NCI-H2029 treated with DMSO at 0.1 percent for 48 hours (cell line): Measurements from ENCODE around the gene ADM2.

Experiments
- DNase-seq: peaks from one replicate; lab custom pipeline; 2025; lab: John Stamatoyannopoulos, UW

ADM2 gene

DNA sequence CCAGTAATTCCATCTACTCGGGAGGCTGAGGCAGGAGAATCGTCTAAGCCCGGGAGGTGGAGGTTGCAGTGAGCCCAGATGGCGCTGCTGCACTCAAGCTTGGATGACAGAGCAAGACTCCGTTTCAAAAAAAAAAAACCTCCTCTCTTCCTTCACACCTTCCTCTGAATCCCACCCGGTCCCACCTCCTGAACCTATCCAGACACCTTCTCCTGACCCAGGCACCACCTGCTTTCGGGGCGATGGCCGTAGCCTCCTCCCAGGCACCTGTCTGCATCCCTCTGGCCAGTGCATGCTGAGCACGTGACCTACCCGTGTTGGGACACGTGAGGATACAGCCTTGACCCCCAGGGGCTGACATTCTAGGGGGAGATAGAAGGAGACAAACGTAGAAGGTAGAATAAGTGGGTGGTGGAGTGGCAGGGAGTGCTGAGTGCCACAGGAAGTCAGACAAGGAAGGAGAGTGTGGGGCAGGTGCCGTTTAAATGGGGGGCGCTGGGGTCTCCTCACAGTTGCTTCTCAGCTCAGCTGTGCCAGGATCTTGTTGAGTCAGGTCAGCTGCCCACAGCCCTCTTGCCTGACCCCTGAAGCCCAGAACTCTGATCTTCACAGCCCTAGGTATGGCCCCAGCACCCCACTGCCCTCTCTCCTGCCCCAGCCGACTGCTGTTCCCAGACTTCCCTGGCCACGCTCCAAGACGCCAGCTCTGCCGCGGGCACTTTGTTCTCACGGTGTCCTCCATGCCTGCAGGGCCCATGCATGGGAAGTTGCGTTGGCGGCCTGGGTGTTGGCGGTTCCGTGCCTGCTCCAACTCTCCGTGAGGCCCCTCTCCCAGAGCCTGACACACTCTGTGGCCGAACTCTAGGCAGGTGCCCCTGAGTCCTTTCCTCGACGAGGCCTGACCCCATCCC lies 4.1 kb downstream of the ADM2 start:
- no peak for DNase-seq

DNA sequence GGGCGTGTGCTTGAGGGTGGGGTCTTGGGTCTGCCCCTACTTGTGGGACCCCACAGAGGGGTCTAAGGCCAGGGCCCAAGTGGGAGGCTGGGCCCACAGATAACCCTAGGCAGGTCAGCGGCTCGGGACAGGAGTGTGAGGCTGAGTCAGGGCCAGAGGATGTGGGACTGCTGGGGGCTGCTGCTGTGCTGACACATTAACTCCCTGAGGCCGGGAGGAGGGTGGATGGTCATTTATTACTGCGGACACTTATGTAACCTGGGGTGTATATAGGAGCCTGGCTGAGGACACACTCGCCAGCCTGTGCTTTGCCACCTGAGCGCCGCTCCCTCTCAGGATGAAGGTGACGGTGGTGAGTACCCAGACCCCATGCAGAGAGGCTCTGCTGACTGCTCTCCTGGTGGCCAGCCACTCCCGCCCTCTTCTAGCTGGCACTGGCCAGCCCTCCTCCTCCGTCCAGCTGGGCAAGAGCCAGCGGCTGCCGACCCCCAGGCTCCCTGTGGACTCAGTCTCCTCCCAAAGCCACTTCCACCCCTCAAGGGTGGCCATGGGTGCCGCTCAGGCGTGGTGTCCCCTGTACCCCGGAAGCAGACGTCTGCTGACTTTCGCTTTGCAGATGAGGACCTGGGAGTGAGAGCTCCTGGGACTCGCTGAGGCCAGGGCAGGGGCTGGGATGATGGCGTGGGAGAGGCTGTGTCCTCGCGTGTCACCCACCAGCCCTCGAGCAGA lies 5.4 kb downstream of the ADM2 start, which contains the start of gene MIOX:
Gene MIOX (plus strand): TSS at position 299 of the 729 bp plus-strand sequence. CDS start 39 bp downstream, at position 338.
- DNase-seq, result no peak

DNA sequence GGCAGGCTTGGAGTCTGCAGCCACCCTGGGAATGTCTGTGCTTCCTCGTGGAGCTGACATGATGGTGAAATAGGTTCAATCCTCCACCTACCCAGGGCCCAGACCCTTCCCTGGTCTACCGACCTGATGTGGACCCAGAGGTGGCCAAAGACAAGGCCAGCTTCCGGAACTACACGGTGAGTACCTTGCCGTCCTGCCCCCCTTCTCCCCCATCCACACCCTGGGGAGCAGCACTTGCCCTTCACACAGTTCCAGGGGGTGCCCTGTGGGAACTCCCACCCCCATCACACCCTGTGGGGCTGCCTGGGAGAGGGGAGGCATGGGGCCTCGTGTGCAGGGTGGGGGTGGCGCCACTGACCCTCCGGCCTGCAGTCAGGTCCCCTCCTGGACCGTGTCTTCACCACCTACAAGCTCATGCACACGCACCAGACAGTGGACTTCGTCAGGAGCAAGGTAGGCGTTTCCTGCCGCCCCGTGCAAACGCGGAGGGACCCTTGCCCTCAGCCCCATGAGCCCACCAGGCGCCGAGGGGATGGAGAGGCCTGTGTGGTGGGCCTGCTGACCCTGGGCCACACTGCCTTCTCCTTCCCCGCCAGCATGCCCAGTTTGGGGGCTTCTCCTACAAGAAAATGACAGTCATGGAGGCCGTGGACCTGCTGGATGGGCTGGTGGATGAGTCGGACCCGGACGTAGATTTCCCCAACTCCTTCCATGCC lies 6.1 kb downstream of the ADM2 start:
- DNase-seq, result no peak

DNA sequence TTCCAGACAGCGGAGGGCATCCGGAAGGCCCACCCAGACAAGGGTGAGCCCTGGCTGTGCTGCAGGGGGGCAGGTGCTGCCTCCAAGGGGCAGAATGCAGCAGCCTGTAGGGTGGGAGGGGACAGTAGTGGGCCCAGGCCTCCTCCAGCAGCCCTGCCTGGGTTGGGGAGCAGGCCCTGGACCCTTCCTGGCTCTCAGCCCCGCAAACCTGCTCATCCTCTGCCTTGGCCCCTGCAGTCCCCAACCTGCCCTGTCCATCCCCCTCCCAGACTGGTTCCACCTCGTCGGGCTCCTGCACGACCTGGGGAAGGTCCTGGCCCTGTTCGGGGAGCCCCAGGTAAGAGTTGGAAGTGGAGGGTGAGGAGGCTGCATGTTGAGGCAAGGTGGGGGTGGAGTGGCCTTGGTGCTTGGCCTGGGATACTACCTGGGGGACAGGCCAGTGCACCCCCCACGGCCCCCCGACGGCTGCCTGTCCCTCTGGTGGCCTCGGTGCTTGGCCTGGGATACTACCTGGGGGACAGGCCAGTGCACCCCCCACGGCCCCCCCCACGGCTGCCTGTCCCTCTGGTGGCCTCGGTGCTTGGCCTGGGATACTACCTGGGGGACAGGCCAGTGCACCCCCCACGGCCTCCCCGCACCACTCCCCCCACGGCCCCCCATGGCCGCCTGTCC lies 6.8 kb downstream of the ADM2 start:
- no peak for DNase-seq

DNA sequence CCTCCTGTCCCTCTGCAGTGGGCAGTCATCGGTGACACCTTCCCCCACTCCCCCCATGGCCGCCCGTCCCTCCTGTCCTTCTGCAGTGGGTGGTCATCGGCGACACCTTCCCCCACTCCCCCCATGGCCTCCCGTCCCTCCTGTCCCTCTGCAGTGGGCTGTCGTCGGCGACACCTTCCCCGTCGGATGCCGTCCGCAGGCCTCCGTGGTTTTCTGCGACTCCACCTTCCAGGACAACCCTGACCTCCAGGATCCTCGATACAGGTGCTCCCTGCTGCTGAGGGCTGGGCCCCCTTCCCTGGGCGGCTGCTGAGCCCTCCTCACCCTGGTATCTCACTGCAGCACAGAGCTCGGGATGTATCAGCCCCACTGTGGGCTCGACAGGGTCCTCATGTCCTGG lies 7.5 kb downstream of the ADM2 start:
- DNase-seq, result no peak

DNA sequence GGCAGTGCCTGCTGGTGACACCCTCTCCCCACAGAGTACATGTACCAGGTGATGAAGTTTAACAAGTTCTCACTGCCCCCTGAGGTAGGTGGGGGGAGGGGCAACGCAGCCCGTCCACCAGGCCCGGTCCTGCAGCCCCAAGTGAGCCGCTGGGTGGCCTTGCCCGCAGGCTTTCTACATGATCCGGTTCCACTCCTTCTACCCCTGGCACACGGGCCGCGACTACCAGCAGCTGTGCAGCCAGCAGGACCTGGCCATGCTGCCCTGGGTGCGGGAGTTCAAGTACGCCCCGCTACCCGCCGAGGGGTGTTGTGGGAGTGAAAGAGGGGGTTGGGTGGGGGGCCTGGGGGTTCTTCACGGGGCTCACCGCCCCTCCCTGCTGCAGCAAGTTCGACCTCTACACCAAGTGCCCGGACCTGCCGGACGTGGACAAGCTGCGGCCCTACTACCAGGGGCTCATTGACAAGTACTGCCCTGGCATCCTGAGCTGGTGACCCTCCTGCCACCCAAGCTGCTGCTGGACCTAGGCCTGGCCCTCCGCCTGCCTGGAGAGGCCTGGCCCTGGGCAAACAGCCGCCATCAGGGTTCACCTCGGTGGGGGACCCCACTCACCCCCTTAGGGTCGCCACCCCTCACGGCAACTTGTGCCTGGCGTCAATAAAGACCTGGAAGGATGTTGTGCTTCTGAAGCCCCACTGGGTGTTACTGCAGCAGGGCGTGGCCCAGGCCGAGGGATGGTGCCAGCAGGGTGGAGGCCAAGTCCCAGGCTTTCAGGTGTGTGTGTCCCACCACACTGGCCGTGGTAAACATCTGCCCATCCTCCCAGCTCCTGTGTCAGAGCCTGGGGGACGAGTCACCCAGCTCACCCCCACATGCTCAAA lies 8.3 kb downstream of the ADM2 start:
- no peak for DNase-seq

DNA sequence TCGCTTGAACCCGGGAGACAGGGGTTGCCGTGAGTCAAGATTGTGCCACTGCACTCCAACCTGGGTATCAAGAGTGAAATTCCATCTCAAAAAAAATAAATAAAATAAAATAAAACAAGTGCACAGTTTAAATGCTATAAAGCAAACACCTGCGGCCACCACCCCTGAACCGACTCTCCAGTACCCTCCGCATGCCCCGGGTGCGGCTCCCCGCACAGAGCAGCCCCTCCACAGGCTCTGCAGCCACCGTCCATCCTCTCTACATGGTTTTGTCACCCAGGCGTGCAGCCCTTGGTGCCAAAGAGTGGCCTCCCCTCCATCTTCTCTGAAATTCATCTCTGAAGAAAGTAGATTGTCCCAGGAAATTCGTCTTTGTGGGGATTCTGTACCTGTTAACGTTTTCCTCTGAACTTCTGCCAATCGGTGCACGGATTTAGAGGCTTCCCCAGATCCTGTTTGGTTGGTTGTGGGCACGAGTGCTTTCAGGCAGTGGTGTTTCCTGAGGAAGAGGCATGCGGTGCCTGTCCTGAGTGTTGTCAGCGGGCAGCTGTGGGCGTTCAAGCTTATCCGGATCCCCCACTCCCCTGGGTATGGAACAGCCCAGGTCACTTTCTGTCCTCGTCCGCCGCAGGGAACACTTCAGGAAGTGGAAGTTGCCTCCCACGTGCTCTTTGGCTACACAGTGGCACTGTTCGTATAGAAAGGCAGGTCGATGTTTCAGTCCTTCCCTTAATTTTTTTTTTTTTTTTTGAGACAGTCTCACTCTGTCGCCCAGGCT lies 9.4 kb downstream of the ADM2 start:
- DNase-seq, result no peak

DNA sequence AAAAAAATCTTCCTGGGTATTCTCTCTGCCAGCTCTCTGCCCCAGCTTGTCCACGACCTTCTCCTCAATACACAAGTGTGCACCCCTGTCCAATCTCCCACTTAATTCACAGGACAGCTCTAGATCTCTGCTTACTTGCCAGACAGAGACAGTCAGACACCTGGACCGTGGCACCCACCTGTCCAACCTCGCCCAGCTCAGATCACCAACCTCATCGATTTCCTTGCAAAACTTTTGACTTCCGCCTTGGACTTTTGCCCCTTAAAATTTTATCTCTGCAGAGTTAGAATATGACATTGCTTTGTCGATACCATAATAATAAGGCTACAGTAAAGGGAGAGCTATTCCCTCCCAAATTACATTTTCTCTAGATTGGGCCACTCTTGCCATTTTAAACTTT lies 15.8 kb downstream of the ADM2 start:
- DNase-seq, result no peak

DNA sequence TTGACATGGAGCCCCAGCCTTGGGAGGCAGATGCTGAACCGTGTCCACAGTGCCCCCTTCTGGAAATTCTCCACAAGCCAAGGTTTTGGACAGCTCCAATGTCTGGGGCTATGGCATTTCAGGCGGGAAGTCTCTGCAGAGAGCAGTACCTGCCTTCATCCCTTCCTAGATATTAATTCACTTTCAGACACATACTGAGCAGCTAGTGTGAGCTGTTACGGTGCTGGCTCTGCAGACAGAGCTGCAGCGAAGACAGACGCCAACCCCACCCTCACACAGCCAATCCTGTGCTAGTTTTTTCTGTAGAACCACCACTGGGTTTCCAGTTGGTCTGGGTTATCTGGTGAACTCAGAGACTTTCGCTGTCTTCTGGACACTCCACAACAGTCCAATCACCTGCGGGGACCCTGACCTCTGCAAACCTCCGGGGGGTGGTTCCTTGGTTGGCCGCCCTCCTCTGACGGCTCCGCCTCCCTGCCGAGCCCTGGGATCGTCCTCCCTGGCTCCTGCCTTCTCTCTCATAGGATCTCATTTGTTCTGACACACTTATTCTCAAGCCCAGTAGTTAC lies 17.1 kb downstream of the ADM2 start:
- peak; percentile 29 for DNase-seq

DNA sequence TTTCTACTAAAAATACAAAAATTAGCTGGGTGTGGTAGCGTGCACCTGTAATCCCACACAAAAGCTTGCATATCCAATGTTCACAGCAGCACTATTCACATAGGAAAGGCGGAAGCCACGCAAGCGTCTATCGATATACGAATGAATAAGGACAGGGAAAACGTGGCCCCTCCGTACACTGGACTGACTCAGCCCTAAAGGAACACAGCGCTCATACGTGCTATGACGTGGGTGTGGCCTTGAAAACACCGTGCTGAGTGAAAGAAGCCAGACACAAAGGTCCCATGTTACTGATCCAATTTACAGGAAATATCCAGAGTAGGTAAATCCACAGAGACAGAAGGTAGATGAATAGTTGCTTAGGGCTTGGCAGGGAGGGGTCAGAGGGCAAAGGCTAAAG lies 19.1 kb downstream of the ADM2 start:
- DNase-seq, result no peak

DNA sequence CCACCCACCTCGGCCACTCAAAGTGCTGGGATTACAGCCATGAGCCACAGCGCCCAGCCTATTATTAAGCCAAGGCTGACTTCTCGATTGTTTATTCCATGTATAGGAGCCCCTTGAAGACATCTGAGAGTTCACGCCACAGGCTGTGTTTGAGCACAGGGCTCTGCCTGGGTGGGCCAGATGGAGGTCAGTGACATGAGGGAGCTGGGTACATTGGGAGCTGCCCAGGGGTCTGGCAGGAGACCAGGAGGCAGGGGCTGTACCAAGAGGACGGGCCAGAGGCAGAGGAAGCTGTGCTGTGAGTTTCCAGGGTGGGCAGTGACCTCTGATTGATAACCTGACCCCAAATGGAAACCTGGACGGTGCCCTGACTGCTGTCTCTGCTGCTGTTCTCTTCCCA lies 20.8 kb downstream of the ADM2 start:
- DNase-seq, result no peak

DNA sequence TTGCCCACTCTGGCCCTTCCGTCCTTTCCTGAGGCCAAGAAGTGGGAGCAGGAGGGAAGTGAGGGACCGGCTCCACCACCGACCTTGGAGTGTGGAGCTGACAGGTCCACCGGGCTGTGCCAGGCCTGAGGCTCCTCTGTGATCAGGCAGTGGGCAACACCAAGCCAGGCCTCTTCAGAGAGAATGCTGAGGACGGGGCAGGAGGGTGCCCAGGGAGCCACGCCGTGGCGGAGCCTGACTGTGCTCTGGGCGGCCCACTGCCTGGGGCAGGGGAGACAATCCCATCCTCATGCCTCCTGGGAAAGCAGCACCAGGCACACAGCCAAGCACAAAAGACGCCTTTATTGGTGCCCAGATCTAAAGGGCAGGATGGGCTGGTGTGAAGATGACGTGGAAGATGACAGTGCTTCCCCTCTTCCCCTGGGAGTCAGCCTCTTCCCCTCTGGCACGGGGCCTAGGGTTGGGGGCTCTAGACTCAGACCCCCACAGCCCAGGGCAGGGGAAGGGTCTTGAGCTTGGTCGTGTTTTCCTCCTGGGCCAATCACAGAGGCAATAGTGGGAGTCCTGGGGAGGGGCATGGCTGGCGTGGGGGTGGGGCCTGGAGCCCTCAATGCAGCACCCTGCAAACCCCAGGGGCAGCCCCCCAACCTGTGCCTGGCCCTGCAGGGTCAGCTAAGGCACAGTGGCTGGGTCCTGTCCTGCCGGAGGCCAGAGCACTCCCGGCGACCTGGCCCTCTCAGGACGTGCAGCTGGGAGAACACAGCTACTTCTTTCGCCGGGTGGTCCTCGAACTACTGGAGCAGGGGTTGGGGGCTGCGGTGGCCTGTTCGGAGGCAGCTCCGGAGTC lies 21.5 kb downstream of the ADM2 start:
- no peak for DNase-seq

DNA sequence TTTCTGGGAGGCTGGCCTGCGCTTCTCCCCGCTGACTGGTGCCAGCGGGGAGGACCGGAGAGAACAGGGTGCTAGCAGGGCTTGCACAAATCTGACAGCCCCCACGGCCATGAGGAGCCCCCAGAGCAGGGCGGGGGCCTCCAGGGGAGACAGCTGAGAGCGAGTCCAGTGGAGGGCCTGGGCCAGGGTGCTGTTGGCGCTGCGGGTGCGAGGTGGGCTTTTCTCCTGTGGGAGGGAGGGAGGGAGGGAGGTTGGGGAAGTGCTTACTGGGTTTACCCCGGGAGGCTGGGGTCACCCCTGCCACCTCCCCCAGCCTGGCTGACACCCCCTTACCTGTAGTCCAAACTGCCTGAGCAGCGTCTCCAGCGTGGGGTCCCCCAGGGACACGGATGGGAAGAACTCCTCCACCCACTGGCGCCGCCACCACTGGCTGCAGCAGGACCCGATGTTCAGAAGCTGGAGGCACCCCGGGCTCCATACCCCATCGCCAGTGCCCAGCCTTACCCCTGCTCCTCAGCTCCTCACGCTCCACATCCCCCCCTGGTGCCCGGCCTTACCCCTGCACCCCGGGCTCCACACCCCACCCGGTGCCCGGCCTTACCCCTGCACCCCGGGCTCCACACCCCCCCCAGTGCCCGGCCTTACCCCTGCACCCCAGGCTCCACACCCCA lies 22.3 kb downstream of the ADM2 start:
- no peak for DNase-seq

DNA sequence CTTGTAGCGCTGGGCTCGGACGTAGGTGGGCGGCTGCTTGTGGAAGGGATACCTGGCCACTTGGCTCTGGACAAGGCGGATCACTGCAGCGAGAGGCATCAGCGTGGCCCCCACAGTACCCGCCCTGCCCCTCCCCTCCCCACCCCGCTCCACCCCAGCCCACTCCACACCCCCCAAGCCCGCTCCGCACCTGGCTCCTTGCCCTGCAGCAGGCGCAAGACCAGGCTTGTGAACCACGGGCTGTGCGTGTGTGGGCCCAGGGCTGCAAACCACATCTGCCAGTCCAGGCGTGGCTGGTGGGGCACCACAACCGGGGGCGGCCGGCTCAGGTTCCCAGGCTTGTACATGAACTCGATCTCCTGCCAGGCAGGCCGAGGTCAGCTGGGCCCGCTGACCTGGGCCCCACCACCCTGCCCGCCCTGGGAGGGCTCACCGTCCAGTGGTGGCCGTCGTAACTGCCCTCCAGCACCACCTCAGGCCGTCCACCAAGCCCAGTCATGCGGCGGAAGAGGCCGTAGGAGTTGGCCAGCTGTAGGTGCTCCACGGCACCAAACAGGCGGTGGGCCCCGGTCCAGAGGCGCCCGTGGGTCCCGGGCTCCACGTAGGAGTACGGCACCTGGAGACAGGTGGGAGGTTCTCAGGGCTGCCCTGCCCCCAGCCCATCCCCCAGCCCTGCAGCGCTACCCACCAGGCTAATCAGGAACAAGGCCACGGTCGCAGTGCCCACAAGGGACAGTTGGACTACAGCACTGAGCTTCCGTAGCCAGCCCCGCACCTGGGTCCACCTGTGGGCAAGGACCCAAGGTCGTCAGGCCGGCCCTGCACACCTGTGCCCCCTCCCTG lies 23.2 kb downstream of the ADM2 start:
- no peak for DNase-seq

DNA sequence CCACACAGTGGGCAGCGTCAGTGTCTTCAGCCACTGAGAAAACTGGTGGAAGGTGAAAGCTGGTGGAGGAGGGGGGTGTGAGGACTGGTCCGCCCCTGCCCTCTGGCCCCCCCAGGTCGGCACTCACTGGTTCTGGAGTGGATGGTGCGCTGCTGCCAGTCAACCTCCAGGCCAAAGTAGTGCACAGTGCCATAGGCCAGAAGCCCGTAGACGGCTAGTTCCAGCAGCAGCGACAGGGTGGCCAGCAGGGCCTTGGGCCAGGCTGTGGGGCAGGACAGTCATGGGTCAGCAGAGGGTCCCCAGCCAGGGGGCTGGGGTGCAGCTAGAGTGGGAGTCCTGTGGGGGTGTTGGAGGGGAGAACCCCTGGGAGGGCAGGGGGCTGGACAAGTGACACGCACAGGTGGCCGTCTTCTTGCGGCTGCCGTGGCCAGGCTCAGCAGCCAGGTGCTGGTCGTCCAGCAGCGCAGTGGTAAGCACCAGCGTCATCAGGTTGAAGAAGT lies 24.0 kb downstream of the ADM2 start:
- no peak for DNase-seq

DNA sequence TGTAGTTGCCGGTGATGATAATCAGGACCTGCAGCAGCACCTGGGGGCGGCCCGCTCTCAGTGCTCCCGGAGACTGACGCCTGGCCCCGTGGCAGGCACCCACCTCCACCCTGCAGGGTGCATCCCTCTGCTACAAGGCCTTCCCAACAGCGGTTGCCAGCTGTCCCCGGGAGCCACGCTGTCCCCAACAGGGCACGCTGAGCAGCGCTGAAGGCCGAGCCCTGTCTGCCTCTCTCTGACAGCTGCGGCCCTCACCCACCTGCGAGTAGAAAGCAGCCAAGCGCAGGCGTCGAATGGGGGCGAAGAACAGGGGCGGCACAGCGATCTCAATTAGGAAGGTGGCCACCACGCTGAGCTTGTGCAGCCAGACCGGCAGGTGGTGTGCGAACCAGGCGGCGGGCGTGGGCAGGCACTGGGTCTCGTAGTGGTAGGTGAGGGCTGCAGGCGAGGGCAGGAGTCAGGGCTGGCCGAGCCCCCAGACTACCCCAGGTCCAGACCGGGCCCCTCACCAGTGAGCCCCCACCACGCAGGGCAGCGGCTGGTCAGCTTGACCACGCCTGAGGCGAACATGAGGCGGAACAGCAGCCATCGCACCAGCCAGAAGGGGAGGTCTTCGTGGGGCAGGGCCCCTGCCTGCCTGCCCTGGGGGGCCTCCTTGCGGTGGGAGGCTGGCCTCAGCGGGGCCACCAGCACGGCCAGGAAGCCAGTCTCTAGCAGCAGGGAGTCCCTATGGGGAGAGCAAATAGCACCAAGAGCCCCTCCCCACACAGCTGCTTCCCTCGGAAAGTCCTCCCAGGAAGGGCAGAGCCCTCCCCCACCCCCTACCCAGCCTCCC lies 24.6 kb downstream of the ADM2 start:
- DNase-seq, result no peak
